ENCODE results near the gene DERA.

DNA sequence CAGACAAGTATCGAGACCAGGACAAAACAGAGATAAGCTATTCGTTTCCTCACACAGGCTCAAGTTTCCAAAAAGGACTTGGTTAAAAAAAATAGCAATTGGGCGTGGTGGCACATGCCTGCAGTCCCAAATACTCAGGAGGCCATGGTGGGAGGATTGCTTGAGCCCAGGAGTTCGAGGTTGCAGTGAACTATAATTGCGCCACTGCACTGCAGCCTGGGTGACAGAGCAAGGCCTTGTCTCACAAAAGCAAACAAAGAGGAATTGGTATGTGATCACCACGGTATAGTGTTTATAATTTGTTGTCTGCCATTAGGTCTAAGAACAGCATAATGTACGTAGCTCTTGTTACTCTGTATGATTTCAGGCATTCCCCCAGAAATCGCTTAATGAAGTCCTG, 175.3 kb downstream of the DERA start:
- TF ChIP-seq, protein P1, sequence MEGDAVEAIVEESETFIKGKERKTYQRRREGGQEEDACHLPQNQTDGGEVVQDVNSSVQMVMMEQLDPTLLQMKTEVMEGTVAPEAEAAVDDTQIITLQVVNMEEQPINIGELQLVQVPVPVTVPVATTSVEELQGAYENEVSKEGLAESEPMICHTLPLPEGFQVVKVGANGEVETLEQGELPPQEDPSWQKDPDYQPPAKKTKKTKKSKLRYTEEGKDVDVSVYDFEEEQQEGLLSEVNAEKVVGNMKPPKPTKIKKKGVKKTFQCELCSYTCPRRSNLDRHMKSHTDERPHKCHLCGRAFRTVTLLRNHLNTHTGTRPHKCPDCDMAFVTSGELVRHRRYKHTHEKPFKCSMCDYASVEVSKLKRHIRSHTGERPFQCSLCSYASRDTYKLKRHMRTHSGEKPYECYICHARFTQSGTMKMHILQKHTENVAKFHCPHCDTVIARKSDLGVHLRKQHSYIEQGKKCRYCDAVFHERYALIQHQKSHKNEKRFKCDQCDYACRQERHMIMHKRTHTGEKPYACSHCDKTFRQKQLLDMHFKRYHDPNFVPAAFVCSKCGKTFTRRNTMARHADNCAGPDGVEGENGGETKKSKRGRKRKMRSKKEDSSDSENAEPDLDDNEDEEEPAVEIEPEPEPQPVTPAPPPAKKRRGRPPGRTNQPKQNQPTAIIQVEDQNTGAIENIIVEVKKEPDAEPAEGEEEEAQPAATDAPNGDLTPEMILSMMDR (IDR thresholded peaks at IDR 0.05) = no peak
- no peak for TF ChIP-seq TCF7L2 (IDR thresholded peaks at IDR 0.05; ENCODE audit: low read depth, low read length)

Measured in Panc1 (cell line).